Measurements from ENCODE around the gene PAQR9.
A peak's percentile ranks its signal among the peaks of the same experiment; 100 is the strongest.
"Not testable (repeated sequence)": the region's sequence is repeated elsewhere in the genome, so short reads cannot be mapped to it uniquely, and the experiment has no call there.

Gene PAQR9

DNA sequence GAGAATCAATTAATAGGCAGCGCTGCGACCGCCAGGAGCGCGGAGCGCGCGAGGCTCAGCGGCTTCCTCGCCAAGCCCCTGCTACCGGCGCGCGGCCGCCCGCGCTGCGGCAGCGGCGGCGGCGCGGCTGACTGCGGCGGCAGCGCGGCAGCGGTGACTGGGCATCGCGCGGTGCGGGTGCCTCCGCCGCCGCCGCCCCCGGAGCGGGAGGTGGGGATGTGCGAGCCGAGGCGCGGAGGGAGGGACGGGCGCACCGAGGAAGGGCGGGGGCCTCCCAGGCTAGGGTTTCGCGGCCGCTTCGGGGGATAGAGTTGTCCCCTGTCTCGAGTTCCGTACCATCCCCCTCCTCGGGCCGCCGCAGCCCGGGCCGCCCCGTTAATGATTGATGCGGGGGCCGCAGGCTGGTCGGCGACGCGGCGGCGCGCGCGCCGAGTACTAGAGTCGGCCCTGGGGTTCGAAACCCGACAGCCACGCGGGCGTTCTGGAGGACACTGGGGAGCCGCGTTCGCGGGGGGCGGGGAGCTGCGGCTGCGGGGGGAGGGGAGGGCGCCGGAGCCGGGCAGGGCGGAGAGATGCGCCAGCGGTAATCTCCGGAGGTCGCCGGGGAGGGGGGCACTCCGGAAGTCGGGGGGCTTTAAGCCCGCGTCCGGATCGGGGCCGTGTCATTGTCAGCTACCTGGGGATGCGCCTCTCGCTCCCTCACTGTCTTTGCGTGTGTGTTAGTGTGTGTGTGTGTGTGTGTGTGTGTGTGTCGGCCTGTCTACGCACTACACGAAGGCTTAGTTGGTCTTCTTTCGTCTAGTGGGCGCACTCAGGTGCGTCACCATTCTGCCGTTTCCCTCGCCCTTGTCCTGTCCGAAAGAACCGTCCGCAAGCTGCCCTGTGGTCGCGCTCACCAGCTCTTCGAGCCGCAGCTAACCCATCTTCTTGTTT is at the start of gene PAQR9:
Gene PAQR9, minus strand, starts transcription at position 159 of the 933 bp plus-strand sequence. CDS start 338 bp downstream, outside the sequence.
- in situ Hi-C loops (cut with MboI; ENCODE audit: low pct_unique_long_range_greater_than_20kb, low sequenced_read_pairs) = no loop called here
- DNase-seq = peak; percentile 45

GRCh38 chr3:143011705-143012104 is 48.2 kb upstream of the PAQR9 start:
- in situ Hi-C loops (cut with MboI; ENCODE audit: low pct_unique_long_range_greater_than_20kb, low sequenced_read_pairs) = no loop called here
- DNase-seq = no peak

- no peak for DNase-seq
- in situ Hi-C loops (cut with MboI; ENCODE audit: low pct_unique_long_range_greater_than_20kb, low sequenced_read_pairs) = no loop called here
These were observed 46.5 kb upstream of the PAQR9 start for GRCh38 chr3:143010024-143010423.

- DNase-seq = no peak
- in situ Hi-C loops (cut with MboI; ENCODE audit: low pct_unique_long_range_greater_than_20kb, low sequenced_read_pairs) = no loop called here
These were observed 41.3 kb upstream of the PAQR9 start for GRCh38 chr3:143004823-143005222.

- in situ Hi-C loops (cut with MboI; ENCODE audit: low pct_unique_long_range_greater_than_20kb, low sequenced_read_pairs) = no loop called here
- DNase-seq = no peak
These were observed 39.3 kb upstream of the PAQR9 start for GRCh38 chr3:143002727-143003126.

DNA sequence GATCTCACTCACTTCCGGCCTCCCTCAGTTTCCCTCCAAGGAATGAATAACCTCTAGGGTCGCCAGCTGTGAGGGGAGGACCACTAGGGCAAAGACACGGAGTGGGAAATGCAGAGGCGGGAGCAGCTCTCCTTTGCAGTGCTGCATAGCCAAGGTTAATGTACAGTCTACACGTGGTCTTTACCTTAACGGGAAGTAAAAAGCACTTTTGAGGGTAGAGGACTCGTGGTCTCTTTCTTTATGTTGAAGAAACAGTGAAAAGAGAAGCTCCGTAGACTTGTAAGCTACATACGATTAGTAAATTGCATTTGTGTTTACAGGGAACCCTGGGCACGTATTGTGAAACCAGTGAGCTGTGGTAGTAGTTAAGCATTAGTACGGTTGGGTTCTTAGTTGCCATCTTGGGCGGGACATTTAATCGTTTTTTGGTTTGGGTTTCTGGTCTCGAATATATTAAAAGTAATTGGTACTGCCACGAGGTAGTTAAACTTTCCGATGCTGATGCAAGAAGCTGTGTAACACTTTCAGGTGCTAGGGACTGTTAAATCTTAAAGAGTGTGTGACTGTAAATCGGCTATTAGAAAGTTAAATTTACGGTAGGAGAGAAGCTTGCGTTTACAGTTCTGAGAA is 38.7 kb upstream of the PAQR9 start:
- in situ Hi-C loops (cut with MboI; ENCODE audit: low pct_unique_long_range_greater_than_20kb, low sequenced_read_pairs) = no loop called here
- peak; percentile 77 for DNase-seq

- in situ Hi-C loops (cut with MboI; ENCODE audit: low pct_unique_long_range_greater_than_20kb, low sequenced_read_pairs) = no loop called here
- DNase-seq = peak; percentile 95
These were observed 38.1 kb upstream of the PAQR9 start, which contains the start of gene U2SURP for GRCh38 chr3:143001369-143002082. U2SURP (plus strand) TSS chr3:143001570; CDS start chr3:143001629, 59 bp downstream.

GRCh38 chr3:143001034-143001368 is 37.5 kb upstream of the PAQR9 start:
- DNase-seq = no peak
- in situ Hi-C loops (cut with MboI; ENCODE audit: low pct_unique_long_range_greater_than_20kb, low sequenced_read_pairs) = no loop called here

- peak; percentile 23 for DNase-seq
- in situ Hi-C loops (cut with MboI; ENCODE audit: low pct_unique_long_range_greater_than_20kb, low sequenced_read_pairs) = no loop called here
These were observed 37.1 kb upstream of the PAQR9 start for GRCh38 chr3:143000528-143000927.

DNA sequence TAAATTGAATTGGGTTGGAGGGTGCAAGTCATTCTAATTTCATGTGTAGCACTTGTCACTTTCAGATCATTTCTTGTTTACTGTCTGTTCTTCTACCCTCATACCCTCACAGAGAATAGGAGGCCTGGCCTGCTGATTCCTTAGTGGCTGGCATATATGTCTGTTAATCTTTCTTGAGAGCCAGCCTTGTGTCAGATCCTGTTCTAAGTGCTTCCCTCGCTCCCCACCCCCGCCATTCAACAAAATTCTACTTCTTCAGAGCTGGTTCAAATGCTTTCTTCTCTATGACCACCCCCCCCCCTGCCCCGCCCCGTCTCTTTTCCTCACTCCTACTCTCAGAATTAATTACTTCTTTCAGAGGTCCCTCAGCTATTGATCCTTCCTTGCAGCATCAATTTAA is 36.4 kb upstream of the PAQR9 start:
- in situ Hi-C loops (cut with MboI; ENCODE audit: low pct_unique_long_range_greater_than_20kb, low sequenced_read_pairs) = loop anchor here (25.0 kb wide), 1 partner anchor 413 kb away; the partner anchor contains the start of genes ATR and PLS1
- DNase-seq = peak; percentile 43

DNA sequence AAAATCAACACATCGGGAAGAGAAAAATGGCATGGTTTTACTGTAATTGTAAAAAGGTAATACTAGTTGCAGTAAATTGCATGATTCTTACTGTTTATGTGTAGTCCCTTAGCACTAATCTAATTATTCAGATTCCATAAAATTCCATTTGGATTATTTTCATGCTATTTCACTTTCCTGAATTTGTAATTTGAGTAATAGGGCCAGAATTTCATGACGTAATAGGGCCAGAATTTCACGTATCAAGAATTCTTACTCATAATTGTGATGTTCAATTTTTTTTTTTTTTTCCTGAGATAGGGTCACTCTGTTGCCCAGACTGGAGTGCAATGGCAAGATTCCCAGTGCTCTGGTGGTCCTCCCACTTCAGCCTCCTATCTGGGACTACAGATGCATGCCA is 35.0 kb upstream of the PAQR9 start:
- in situ Hi-C loops (cut with MboI; ENCODE audit: low pct_unique_long_range_greater_than_20kb, low sequenced_read_pairs) = loop anchor here (25.0 kb wide), 1 partner anchor 411 kb away; the partner anchor contains the start of genes ATR and PLS1
- no peak for DNase-seq

DNA sequence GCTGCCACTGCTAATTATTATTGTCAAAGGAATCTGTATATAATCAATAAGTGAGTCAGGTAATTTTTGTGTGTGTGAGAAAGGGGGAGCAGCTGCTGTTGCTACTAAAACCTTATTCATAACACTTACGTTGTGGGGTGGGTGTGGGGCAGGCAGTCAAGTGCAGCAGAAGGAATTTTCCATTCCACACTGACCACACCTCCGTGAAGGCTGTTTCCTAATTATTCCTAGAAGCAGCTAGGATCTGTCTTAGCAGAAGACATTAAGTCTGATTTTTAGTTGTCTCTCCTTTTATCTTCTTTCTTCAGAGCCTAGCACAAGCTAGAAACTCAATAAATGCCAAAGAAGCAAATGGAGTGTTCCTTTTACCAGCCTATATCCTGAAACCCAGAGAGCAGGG is 33.9 kb upstream of the PAQR9 start:
- in situ Hi-C loops (cut with MboI; ENCODE audit: low pct_unique_long_range_greater_than_20kb, low sequenced_read_pairs) = loop anchor here (25.0 kb wide), 1 partner anchor 410 kb away; the partner anchor contains the start of genes ATR and PLS1
- no peak for DNase-seq

DNA sequence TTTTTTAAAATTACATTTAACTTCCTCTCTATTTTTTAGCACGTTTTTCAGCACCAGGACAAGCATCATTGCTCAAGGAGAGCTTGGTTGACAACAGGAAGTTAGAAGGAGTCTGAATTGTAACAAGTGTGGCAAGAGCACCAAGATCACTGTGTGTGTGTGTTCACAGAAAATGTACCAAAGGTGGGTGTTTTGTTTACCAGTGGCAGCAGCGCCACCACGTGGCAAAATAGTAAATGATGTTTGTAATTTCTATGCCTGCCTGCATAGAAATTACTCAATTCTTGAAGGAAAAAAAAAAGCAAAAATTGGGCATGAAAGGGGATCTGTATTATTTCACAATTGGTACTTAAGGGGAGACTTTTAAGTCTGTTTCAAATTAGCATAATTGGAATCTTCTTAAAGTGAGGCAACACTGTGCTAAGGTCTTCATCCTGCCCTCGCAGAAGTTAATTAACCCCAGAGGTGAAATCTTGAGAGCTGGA is 30.5 kb upstream of the PAQR9 start:
- in situ Hi-C loops (cut with MboI; ENCODE audit: low pct_unique_long_range_greater_than_20kb, low sequenced_read_pairs) = loop anchor here (25.0 kb wide), 1 partner anchor 407 kb away; the partner anchor contains the start of genes ATR and PLS1
- peak; percentile 78 for DNase-seq

DNA sequence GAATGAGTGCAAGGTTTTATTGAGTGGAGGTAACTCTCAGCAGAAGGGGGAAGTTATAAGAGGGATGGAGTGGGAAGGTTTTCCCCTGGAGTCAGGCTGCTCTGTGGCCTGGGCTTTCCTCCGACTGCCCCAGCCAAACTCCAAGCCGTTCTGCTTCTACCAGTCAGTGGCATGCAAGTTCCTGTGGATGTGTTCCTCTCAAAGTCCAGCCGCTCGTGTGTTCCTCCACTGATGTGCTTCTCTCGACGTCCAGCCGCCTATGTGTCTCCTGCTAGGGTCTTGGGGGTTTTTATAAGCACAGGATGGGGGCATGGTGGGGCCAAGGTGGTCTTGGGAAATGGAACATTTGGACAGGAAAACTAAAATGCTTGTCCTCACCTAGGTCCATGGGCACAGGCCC is 28.8 kb upstream of the PAQR9 start:
- in situ Hi-C loops (cut with MboI; ENCODE audit: low pct_unique_long_range_greater_than_20kb, low sequenced_read_pairs) = loop anchor here (25.0 kb wide), 1 partner anchor 405 kb away; the partner anchor contains the start of genes ATR and PLS1
- DNase-seq = no peak

GRCh38 chr3:142990721-142991120 is 27.2 kb upstream of the PAQR9 start:
- peak; percentile 25 for DNase-seq
- in situ Hi-C loops (cut with MboI; ENCODE audit: low pct_unique_long_range_greater_than_20kb, low sequenced_read_pairs) = loop anchor here (25.0 kb wide), 1 partner anchor 403 kb away; the partner anchor contains the start of genes ATR and PLS1

DNA sequence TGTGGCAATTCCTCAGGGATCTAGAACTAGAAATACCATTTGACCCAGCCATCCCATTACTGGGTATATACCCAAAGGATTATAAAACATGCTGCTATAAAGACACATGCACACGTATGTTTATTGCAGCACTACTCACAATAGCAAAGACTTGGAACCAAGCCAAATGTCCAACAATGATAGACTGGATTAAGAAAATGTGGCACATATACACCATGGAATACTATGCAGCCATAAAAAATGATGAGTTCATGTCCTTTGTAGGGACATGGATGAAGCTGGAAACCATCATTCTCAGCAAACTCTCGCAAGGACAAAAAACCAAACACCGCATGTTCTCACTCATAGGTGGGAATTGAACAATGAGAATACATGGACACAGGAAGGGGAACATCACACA is 25.4 kb upstream of the PAQR9 start:
- in situ Hi-C loops (cut with MboI; ENCODE audit: low pct_unique_long_range_greater_than_20kb, low sequenced_read_pairs) = loop anchor here (25.0 kb wide), 1 partner anchor 402 kb away; the partner anchor contains the start of genes ATR and PLS1
- not testable (repeated sequence) for DNase-seq

DNA sequence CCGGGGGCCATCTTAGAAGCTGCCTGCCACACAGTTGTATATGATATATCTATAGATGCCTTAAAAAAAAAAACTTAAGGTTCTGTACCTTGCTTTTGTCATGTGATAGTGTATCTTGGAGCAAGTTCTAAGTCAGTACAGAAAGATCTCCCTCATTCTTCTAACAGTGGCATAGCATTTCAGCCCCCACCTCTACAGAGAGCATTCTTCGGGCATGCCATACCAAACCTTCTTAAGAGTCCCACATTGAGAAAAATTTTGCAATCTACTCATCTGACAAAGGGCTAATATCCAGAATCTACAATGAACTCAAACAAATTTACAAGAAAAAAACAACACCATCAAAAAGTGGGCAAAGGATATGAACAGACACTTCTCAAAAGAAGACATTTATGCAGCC is 24.7 kb upstream of the PAQR9 start:
- in situ Hi-C loops (cut with MboI; ENCODE audit: low pct_unique_long_range_greater_than_20kb, low sequenced_read_pairs) = loop anchor here (25.0 kb wide), 1 partner anchor 401 kb away; the partner anchor contains the start of genes ATR and PLS1
- not testable (repeated sequence) for DNase-seq

GRCh38 chr3:142987707-142988106 is 24.2 kb upstream of the PAQR9 start:
- in situ Hi-C loops (cut with MboI; ENCODE audit: low pct_unique_long_range_greater_than_20kb, low sequenced_read_pairs) = loop anchor here (25.0 kb wide), 1 partner anchor 400 kb away; the partner anchor contains the start of genes ATR and PLS1
- no peak for DNase-seq
